Esophagus muscularis mucosa (tissue), 4 donors: ENCODE measurements around the gene PSENEN. TPM values are rescaled to one million over a fixed set of nuclear protein-coding genes. Genes with fewer than 3 reads are reported as not detected.

Source experiments
- DNase-seq: peaks from one replicate; pipeline ENCODE4 v3.0.0-alpha.2; 2017; ENCODE audit errors: extremely low spot score
- H3K27ac ChIP-seq, 4 donors: fragments of 200-600 bp; sonication (generic); replicated peaks in 1 of 4; 1 replicate in 3 of 4; 2 replicates in 1 of 4; pipeline ENCODE4 v1.5.1; 2016 to 2019; ENCODE audit warnings: mild to moderate bottlenecking in 1 of 4
- H3K27me3 ChIP-seq, 4 donors: fragments of 200-600 bp; sonication (generic); one replicate each; pipeline versions ENCODE4 v1.5.1 to v1.6.0; 2016 to 2019
- H3K36me3 ChIP-seq, 4 donors: fragments of 200-600 bp; sonication (generic); one replicate each; pipeline ENCODE4 v1.5.1; 2016 to 2019
- H3K4me1 ChIP-seq, 4 donors: fragments of 200-600 bp; sonication (generic); one replicate each; pipeline ENCODE4 v1.5.1; 2016 to 2019
- H3K4me3 ChIP-seq, 4 donors: fragments of 200-600 bp; sonication (generic); 1 replicate in 2 of 4; 2 replicates in 2 of 4; pipeline ENCODE4 v1.5.1; 2016 to 2019; ENCODE audit warnings: mild to moderate bottlenecking in 4 of 4, moderate library complexity in 1 of 4
- H3K9me3 ChIP-seq, 4 donors: fragments of 200-600 bp; sonication (generic); 1 replicate in 3 of 4; 2 replicates in 1 of 4; pipeline ENCODE4 v1.5.1; 2016 to 2019
- EP300 ChIP-seq: sonication (generic); formaldehyde crosslinking; IDR thresholded peaks from one replicate; pipeline ENCODE4 v1.6.1; 2017; ENCODE audit warnings: antibody characterized with exemption
- POLR2A ChIP-seq: fragments of 450-650 bp; IDR thresholded peaks from one replicate; pipeline ENCODE4 v1.6.1; 2017; ENCODE audit warnings: antibody characterized with exemption, moderate library complexity, mild to moderate bottlenecking, low read depth
- POLR2AphosphoS5 ChIP-seq, 2 donors: sonication (generic); formaldehyde crosslinking; IDR thresholded peaks; one replicate each; pipeline ENCODE4 v1.6.1; 2017; ENCODE audit warnings: antibody characterized with exemption in 2 of 2
- WGBS: methylation state at CpG from one replicate; pipeline ENCODE4 v1.1.5; 2018; 5-methylcytosine and 5-hydroxymethylcytosine counted together
- intact Hi-C: fragments of 100-400 bp; cut with DNase I; formaldehyde crosslinking; loops from one replicate; pipeline ENCODE4 v1.15.1; 2023
- total RNA-seq, 4 donors: library from RNA; depleted of rRNA; stranded (reverse); fragments of >200 nt; gene quantifications; one replicate each; pipeline versions ENCODE4 v1.1.0 to v1.2.1, GENCODE V29; 2016
- TF ChIP-seq, protein P1 (sequence below), 3 experiments: fragments of 200-600 bp in 2 of 3; fragments of 450-650 bp in 1 of 3; sonication (generic) in 2 of 3; IDR thresholded peaks; one replicate each; pipeline ENCODE4 v1.5.1; 2017 to 2019; ENCODE audit warnings: antibody characterized with exemption in 3 of 3, mild to moderate bottlenecking in 2 of 3, moderate library complexity in 1 of 3

Gene PSENEN
- total RNA-seq, 4 donors from 2014 or later, result 27.4 to 48.7 (median 33.8) TPM

GRCh38 chr19:35757749-35758608 lies 12.5 kb downstream of the PSENEN start, which contains the start of gene PROSER3:
TSS of gene PROSER3 (plus strand) at chr19:35758176. CDS start at chr19:35758216, 40 bp downstream.
- Histone ChIP-seq H3K4me3 (peak within 1 kb of the TSS; percentile 80 to 95 (median 89)), H3K36me3 (peaks cover 21 to 45% (median 27%) of the 10 kb centered on the region in 4 donors), H3K27me3 (no peaks in the 10 kb centered on the region), H3K4me1 (peaks cover 31 to 59% (median 53%) of the 10 kb centered on the region in 4 donors), H3K27ac (peak within 1 kb of the TSS; percentile 93 to 99 (median 98)), H3K9me3 (no peaks in the 10 kb centered on the region)
- DNase-seq, result peak; percentile 100
- intact Hi-C loops, result no loop called here
- TF ChIP-seq, protein P1, sequence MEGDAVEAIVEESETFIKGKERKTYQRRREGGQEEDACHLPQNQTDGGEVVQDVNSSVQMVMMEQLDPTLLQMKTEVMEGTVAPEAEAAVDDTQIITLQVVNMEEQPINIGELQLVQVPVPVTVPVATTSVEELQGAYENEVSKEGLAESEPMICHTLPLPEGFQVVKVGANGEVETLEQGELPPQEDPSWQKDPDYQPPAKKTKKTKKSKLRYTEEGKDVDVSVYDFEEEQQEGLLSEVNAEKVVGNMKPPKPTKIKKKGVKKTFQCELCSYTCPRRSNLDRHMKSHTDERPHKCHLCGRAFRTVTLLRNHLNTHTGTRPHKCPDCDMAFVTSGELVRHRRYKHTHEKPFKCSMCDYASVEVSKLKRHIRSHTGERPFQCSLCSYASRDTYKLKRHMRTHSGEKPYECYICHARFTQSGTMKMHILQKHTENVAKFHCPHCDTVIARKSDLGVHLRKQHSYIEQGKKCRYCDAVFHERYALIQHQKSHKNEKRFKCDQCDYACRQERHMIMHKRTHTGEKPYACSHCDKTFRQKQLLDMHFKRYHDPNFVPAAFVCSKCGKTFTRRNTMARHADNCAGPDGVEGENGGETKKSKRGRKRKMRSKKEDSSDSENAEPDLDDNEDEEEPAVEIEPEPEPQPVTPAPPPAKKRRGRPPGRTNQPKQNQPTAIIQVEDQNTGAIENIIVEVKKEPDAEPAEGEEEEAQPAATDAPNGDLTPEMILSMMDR (IDR thresholded peaks at IDR 0.05), result no peak
- TF ChIP-seq POLR2A (peak; percentile 85), POLR2AphosphoS5 (IDR thresholded peaks at IDR 0.05) (peak; percentile 82 to 95), EP300 (no peak)
- WGBS, result 1% methylated on average over 24 of the region's 53 CpGs

- Histone ChIP-seq H3K9me3 (no peaks in the 10 kb centered on the region), H3K4me3 (no peak overlapping the region), H3K27ac (no peak overlapping the region), H3K36me3 (peaks cover 17 to 46% (median 23%) of the 10 kb centered on the region in 4 donors), H3K4me1 (peaks cover 30 to 49% (median 46%) of the 10 kb centered on the region in 4 donors), H3K27me3 (no peaks in the 10 kb centered on the region)
- WGBS, result 100% methylated on average over 2 of the region's 2 CpGs
- no peak for DNase-seq
- TF ChIP-seq EP300 (no peak), POLR2AphosphoS5 (IDR thresholded peaks at IDR 0.05) (no peak), POLR2A (no peak)
- TF ChIP-seq, protein P1 (IDR thresholded peaks at IDR 0.05), result no peak
- intact Hi-C loops, result loop anchor here (5.0 kb wide), 1 partner anchor 168 kb away; no protein-coding TSS in a partner anchor
These were observed 14.2 kb downstream of the PSENEN start for GRCh38 chr19:35759697-35760096.

GRCh38 chr19:35760711-35761349 lies 15.4 kb downstream of the PSENEN start:
- TF ChIP-seq POLR2A (no peak), EP300 (no peak), POLR2AphosphoS5 (IDR thresholded peaks at IDR 0.05) (no peak)
- TF ChIP-seq, protein P1 (IDR thresholded peaks at IDR 0.05), result no peak
- H3K27me3 ChIP-seq, result no peaks in the 10 kb centered on the region
- intact Hi-C loops, result loop anchor here (5.0 kb wide), 1 partner anchor 166 kb away; no protein-coding TSS in a partner anchor
- H3K27ac ChIP-seq, result no peak overlapping the region
- peaks cover 23 to 37% (median 35%) of the 10 kb centered on the region in 4 donors for H3K4me1 ChIP-seq
- no peaks in the 10 kb centered on the region for H3K9me3 ChIP-seq
- DNase-seq, result no peak
- no peak overlapping the region for H3K4me3 ChIP-seq
- H3K36me3 ChIP-seq, result peaks cover 23 to 57% (median 32%) of the 10 kb centered on the region in 4 donors
- WGBS, result 97% methylated on average over 4 of the region's 4 CpGs

GRCh38 chr19:35764432-35765315 lies 19.2 kb downstream of the PSENEN start:
- peaks cover 0 to 13% (median 7%) of the 10 kb centered on the region in 4 donors for H3K4me1 ChIP-seq
- 90% methylated on average over 16 of the region's 17 CpGs for WGBS
- no peaks in the 10 kb centered on the region for H3K9me3 ChIP-seq
- no peak overlapping the region for H3K27ac ChIP-seq
- H3K36me3 ChIP-seq, result peaks cover 23 to 84% (median 41%) of the 10 kb centered on the region in 4 donors
- intact Hi-C loops, result loop anchor here (5.0 kb wide), 1 partner anchor 163 kb away; no protein-coding TSS in a partner anchor
- H3K4me3 ChIP-seq, result no peak overlapping the region
- TF ChIP-seq, protein P1 (IDR thresholded peaks at IDR 0.05), result no peak
- TF ChIP-seq POLR2A (no peak), EP300 (no peak), POLR2AphosphoS5 (IDR thresholded peaks at IDR 0.05) (no peak)
- DNase-seq, result no peak
- no peaks in the 10 kb centered on the region for H3K27me3 ChIP-seq
